ENCODE measurements around the gene MACROD2. TPM values are rescaled to one million over a fixed set of nuclear protein-coding genes. Genes with fewer than 3 reads are reported as not detected.

The MACROD2 gene
- total and polyA plus RNA-seq, 2 of the 4 experiments (the other 2 are of a cell fraction), result not detected

- Histone ChIP-seq H3K9me3 (ENCODE audit: control insufficient read depth, insufficient read depth, low read length) (no peaks in the 10 kb centered on the region), H3K27ac (ENCODE audit: insufficient read depth, low read length) (no peak overlapping the region), H4K91ac (ENCODE audit: insufficient read depth, low read depth, low read length) (no peak overlapping the region), H3K4me1 (ENCODE audit: control insufficient read depth, insufficient read depth, low read length) (peaks cover 7% of the 10 kb centered on the region), H3K79me1 (ENCODE audit: low read depth in 1 of 2, low read length in 2 of 2) (no peaks in the 10 kb centered on the region), H4K8ac (ENCODE audit: low read depth in 2 of 2, low read length in 2 of 2) (no peak overlapping the region), H4K20me1 (ENCODE audit: insufficient read depth, low read length) (no peaks in the 10 kb centered on the region), H2AK9ac (replicated peaks; ENCODE audit: low read depth, low read length, poor library complexity) (no peak overlapping the region), H2AK5ac (ENCODE audit: low read depth, low read length) (no peak overlapping the region), H3K27me3 (ENCODE audit: control insufficient read depth, insufficient read depth, low read length) (no peaks in the 10 kb centered on the region), H2BK15ac (ENCODE audit: low read depth, low read length) (no peak overlapping the region), H2BK120ac (ENCODE audit: low read depth, low read length) (peak overlapping the region; percentile 35), H2BK20ac (ENCODE audit: low read depth, low read length) (peak overlapping the region; percentile 31; the same call in 1 of the 2 replicates), H3K4me3 (ENCODE audit: insufficient read depth, low read depth, low read length) (no peak overlapping the region), H4K5ac (ENCODE audit: low read depth, low read length) (no peak overlapping the region), H2BK5ac (ENCODE audit: low read depth, low read length, poor library complexity, severe bottlenecking) (no peak overlapping the region), H3K4me2 (ENCODE audit: low read depth, low read length) (no peak overlapping the region), H3K4ac (ENCODE audit: low read depth, low read length) (no peak overlapping the region; the same call in 1 of the 2 replicates), H3K23ac (ENCODE audit: low read depth, low read length) (no peak overlapping the region), H3K18ac (ENCODE audit: low read depth, low read length) (no peak overlapping the region), H3K9me1 (ENCODE audit: insufficient read depth, low read length) (peaks cover 6% of the 10 kb centered on the region; the same call in 1 of the 2 replicates), H3K56ac (ENCODE audit: extremely low read depth, insufficient read depth, low read length) (no peak overlapping the region), H3K36me3 (ENCODE audit: control insufficient read depth, insufficient read depth, low read length) (no peaks in the 10 kb centered on the region), H3K14ac (replicated peaks; ENCODE audit: low read depth, low read length) (no peak overlapping the region), H2AFZ (replicated peaks; ENCODE audit: low read length, poor library complexity) (no peak overlapping the region), H3K9ac (ENCODE audit: low read depth, low read length) (no peak overlapping the region)
- no CpG with 5 or more reads among the region's 2 CpGs for WGBS, 2 experiments (ENCODE audit: extremely low coverage in 2 of 2, insufficient read length in 1 of 2)
- ATAC-seq (ENCODE audit: low read depth), result no peak
- DNase-seq, result no peak
- ChIA-PET CTCF (no interaction called here), POLR2A (ENCODE audit: unreplicated experiment) (no interaction called here)
- dilution Hi-C loops (cut with HindIII; ENCODE audit: low sequenced_read_pairs, unreplicated experiment), result no loop called here
- no TSS peak for BruUV-seq (replicated peaks)
- TF ChIP-seq ELK1 (IDR thresholded peaks at IDR 0.05; ENCODE audit: borderline replicate concordance, low read depth, low read length) (no peak), CHD1 (IDR thresholded peaks at IDR 0.05; ENCODE audit: low read depth, low read length) (no peak)
- in situ Hi-C loops (cut with MboI; ENCODE audit: low sequenced_read_pairs), result no loop called here
- intact Hi-C loops (cut with micrococcal nuclease), result no loop called here
These were observed 1679.8 kb downstream of the MACROD2 start for GRCh38 chr20:15675061-15675514.

All from IMR-90 (cell line).